Choroid plexus epithelial cell (primary cell): ENCODE results near the gene RGS12.

Experiments used
- DNase-seq: peaks from one replicate; pipeline ENCODE4 v3.0.0-alpha.2; 2010; ENCODE audit warnings: low read depth
- H3K4me3 ChIP-seq: 2 replicates; pipeline ENCODE4 v1.5.1; 2011; ENCODE audit warnings: low read depth, mild to moderate bottlenecking, control low read depth, low read length, moderate library complexity
- CTCF ChIP-seq: conservative IDR thresholded peaks from 2 replicates; pipeline ENCODE4 v1.5.1; 2011; ENCODE audit warnings: low read depth, mild to moderate bottlenecking, control low read depth, inconsistent platforms, low read length, moderate library complexity

Gene RGS12

GRCh38 chr4:3247399-3248177 lies 45.2 kb upstream of the RGS12 start:
- no peak for TF ChIP-seq CTCF
- DNase-seq, result no peak
- H3K4me3 ChIP-seq, result no peak overlapping the region

- DNase-seq, result no peak
- H3K4me3 ChIP-seq, result no peak overlapping the region
- no peak for TF ChIP-seq CTCF
Observed at GRCh38 chr4:3248178-3248480, 44.7 kb upstream of the RGS12 start.

- TF ChIP-seq CTCF, result no peak
- DNase-seq, result peak; percentile 38
- no peak within 1 kb of the TSS for H3K4me3 ChIP-seq
Observed at GRCh38 chr4:3248811-3249661, 43.8 kb upstream of the RGS12 start, which contains the start of gene MSANTD1. MSANTD1 (plus strand) TSS chr4:3249159; CDS start chr4:3249223, 64 bp downstream.

GRCh38 chr4:3249711-3250437 lies 42.9 kb upstream of the RGS12 start:
- H3K4me3 ChIP-seq, result no peak overlapping the region
- no peak for DNase-seq
- TF ChIP-seq CTCF, result no peak

GRCh38 chr4:3250438-3250955 lies 42.3 kb upstream of the RGS12 start:
- no peak for DNase-seq
- no peak overlapping the region for H3K4me3 ChIP-seq
- TF ChIP-seq CTCF, result no peak

- no peak for TF ChIP-seq CTCF
- no peak overlapping the region for H3K4me3 ChIP-seq
- DNase-seq, result peak; percentile 29
Observed at GRCh38 chr4:3250956-3251690, 41.7 kb upstream of the RGS12 start.
